A172 (cell line): ENCODE results near the gene BPI. TPM values are rescaled to one million over a fixed set of nuclear protein-coding genes. Genes with fewer than 3 reads are reported as not detected.
A peak's percentile ranks its signal among the peaks of the same experiment; 100 is the strongest.
"Not testable (repeated sequence)": the region's sequence is repeated elsewhere in the genome, so short reads cannot be mapped to it uniquely, and the experiment has no call there.

Experiments
- DNase-seq: peaks from one replicate; pipeline ENCODE4 v3.0.0-alpha.2; 2015; ENCODE audit warnings: low spot score
- total RNA-seq: library from RNA; depleted of rRNA; stranded (reverse); fragments of >200 nt; shearing (Covaris generic); gene quantifications from 2 replicates; pipeline ENCODE4 v1.2.3, GENCODE V29; 2014

BPI gene
- total RNA-seq, 1 experiment from 2014 or later = not detected

DNA sequence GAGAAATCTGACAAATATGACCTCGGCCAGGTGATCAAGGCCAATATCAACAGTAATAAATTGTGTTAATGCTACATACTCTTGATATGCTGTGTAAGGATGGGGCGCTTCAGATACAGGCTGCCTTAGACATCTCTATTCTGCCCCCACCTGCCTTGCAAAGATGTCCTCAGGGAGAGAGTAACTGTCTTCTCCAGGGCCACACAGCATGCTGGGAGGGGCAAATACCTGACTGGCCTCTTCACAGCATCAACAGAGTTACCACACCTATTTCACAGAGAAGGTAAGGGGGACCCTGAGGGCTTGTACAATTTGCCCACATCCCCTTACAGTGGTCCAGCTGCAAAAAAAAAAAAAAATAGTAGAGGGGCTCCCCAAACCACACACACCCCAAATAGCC, 26.3 kb upstream of the BPI start:
- no peak for DNase-seq

DNA sequence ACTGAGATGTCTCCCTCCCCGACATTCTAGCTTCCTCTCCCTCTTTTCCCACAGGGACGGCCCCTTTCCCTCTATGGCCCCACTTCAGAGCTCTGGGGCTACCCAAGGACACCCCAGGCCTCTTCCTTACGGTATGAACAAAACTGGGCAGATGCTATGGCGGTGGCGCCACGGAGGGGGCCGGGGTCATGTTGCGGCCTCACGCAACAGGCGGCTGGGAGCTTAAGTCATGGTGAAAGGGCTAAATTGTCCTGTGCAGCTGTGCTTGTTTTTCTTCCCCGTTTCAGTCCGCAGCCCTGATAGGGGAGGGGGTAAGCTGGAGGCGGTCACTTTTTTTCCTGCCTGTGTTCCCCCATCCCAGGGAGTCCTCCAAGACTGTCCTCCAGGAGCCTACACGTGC, 25.8 kb upstream of the BPI start:
- DNase-seq = no peak

DNA sequence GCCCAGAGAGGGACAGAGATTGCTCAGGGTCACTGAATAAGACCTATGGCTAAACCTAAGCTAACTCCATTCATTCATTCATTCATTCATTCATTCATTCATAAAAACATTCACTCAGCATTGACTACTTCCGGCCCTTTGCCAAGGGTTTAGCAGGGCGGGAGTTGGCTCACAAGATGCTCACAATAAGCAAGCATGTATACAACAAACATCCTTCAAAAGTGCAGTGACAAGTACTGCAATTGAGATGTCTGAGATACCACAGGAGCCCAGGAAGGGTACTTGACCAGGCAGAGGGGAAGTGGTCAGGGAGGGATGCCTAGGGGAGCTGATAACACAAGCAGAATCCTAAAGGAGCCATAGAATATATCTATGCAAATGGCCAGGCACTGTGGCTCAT, 25.2 kb upstream of the BPI start:
- no peak for DNase-seq

DNA sequence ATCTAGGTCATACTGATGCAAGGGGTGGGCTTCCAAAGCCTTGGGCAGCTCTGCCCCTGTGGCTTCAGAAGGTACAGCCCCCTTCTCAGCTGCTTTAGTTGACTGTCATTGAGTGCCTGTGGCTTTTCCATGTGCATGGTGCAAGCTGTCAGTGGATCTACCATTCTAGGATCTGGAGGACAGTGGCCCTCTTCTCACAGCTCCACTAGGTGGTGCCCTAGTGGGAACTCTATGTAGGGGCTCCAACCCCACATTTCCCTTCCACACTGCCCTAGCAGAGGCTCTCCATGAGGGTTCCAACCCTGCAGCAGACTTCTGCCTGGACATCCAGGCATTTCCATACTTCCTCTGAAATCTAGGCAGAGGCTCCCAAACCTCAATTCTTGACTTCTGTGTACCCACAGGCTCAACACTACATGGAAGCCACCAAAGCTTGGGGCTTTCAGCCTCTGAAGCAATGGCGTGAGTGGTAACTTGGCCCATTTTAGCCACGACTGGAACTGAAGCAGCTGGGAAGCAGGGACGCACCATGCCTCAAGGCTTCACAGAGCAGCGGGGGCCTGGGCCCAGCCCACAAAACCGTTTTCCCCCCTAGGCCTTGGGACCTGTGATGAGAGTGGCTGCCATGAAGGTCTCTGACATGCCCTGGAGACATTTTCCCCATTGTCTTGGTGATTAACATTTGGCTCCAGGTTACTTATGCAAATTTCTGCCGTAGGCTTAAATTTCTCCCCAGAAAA, 22.6 kb upstream of the BPI start:
- not testable (repeated sequence) for DNase-seq

DNA sequence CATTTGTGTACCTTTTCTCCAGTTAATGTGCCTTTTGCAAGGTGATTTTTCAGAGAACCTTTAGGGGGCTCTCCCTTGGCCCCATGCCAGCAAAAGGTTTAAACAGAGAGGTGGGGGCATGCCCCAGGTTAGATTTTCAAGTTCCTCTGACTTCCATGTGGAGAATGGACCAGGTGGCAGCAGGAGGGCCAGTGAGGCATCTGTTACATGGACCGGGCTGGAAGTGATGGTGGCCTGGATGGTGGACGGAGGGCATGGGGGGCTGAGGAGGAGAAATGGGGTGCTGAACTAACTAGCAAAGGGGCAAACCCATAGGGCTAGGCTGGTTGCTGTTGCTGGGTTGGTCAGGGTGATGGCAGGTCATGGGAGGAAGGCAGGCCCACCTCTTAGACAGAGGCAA, 20.7 kb upstream of the BPI start:
- DNase-seq = no peak

DNA sequence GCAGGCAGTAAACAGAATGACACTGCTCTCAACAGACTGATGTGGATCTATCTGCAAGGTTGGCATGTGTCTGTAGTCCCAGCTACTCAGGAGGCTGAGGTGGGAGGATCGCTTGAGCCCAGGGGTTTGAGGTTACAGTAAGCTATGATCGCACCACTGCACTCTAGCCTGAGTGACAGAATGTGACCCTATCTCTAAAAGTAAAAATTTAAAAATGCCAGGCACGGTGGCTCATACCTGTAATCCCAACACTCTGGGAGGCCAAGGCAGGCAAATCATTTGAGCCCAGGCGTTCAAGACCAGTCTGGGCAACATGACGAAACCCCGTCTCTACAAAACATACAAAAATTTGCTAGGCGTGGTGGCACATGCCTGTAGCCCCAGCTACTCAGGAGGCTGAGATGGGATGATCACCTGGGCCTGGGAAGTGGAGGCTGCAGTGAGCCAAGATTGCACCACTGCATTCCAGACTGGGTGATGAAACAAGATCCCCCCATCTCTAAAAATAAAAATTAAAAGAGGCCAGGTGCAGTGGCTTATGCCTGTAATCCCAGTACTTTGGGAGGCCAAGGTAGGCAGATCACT, 19.8 kb upstream of the BPI start:
- DNase-seq = not testable (repeated sequence)

DNA sequence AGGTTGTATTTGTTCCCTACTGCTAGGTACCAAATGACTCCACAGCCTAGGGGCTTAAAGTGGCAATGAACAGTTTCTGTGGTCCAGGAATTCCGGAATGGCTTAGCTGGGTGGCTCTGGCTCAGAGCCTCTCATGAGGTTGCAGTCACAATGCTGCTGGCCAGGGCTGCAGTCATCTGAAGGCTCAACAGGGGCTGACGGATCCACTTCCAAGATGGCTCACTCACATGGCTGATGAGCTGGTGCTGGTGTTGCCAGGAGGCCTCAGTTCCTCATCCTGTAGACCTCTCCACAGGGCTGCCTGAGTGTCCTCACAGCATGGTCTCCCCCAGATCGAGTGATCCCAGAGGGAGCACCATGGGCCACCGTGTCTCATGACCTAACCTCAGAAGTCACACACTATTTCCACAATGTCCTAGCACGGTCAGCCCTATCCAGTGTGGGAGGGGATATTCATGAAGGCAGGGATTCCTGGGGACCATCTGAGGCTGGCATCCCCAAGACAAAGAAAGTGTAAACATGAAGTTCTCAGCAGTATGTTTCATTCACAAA, 19.0 kb upstream of the BPI start:
- DNase-seq = no peak

DNA sequence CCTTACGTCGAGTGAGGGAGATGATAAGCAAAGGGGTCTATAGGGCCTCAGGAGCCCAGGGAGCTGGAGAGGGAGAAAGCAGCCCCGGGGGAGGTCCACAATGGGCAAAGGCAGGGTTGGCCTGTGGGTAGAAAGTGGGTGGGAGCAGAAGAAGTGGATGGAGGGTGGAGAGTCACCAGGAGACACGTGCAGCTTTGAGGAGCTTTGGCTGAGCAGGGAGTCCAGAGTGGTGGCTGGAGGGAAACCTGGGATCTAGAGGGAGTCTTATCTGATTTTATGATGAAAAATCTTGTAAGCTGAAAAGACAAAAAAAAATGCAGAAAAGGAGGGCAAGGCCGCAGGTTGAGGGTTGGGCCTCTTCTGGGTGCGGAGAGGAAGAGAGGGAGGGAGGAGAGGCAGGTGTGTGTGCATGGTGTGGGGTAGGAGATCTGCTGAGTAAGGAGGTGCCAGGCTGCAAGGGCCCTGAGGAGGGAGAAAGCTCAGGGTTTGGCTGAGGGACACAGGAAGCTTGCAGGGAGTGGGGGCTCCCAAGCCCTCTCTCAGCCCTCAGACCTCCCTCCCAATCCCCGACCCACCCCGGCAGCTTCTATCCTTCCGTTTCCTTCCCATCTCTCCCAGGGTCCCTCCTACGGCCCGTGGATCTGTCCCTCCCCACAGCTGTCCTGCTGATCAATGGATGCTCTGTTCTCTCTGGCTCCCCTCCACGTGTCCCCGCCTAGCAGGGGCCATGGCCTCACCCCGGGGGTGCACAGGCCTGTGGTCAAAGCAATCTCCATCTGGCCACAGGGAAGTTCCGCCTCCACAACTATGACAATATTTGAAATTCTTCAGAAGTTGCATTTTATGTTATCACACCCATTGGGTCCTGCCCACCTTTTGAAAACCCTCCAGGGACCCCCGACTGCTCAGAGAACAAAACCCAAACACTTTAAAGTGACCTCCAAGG, 17.1 kb upstream of the BPI start:
- DNase-seq = peak; percentile 76

DNA sequence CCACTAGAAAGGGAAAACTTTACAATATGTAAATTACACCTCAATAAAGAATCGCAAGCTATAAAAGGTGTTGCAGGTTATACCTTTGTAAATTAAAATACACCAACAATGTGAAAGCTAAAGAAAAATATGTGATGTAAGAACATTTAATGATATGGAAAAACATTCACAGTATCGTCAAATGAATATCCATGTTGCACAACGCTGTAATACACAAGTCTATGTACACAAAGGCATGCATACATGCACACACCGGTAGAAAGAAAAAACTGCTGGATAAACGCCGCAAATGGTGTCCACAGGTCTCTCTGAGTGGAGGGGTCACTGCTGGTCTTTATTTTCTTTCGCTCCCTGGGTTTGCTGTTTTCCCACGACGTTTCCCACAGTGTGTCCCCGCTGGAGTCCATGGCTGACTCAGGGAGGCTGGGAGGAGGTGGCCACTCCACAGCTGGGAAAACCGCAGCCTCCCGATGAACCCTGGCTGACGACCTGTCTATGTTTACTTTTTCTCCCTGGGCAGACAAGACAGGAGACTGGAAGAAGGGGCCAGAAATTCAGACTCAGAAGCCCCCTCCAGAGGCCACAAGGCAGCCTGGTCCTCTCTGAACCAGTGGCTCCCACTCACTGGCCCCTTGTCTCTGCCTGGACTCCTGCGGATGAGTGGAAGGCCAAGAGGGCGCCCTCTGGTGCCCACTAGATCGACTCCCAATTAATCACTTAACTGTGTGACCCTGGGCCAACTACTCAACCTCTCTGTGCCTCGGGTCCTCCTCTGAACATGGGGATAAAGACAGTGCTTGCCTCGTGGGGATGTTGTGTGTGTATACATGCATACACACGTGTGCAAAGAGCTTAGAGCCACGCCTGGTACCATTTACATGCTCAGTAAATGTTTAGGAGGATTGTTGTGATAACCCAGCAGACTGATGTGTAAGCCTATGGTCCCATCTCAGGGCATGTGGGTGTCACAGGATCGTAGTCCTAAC, 12.8 kb upstream of the BPI start:
- peak; percentile 91 for DNase-seq

DNA sequence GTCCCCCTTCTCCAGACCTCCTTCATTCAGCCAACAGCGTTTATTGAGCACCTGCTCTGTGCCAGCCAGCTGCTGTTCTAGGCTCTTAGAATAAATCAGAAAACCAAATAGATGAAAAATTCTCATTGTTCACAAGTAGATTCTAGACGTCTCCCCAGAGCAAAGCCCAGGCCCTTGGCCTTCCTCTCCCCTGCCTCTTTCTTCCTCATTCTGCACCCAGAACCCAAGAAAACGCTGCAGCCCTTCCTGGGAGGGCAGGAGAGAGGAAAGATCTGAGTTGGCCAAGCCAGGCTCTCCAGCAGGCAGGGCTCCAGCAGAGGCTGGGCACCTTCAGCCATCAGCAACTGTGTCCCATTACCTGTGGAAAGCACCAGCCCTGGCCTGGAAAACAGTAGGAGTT, 12.0 kb upstream of the BPI start:
- DNase-seq = no peak

DNA sequence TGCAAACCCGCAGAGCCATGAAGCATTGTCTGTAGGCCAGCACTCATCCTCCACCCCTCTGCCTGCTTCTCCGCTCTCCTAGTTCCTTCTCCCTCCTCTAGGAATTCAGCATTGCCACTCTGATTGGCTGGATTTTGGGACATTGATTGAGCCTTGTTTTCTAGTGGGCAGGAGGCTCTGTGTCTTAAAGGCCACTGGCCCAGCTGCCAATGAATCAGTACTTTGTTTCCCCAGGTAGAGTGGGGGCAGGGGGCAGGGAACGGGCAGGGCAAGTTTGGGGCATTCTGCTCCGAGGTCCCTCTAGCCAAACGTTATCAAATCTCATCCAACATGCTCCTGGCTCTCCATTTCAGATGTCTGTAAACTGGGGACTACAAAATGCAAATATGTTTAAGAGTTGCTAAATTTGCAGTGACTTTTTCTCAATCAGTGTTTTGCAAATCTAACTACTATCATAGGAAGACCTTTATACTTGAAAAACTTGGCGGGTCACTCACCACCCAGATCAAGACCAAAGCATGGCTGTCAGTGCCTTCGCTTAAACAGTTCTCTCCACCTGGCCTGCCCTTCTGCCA, 10.4 kb upstream of the BPI start:
- DNase-seq = no peak

DNA sequence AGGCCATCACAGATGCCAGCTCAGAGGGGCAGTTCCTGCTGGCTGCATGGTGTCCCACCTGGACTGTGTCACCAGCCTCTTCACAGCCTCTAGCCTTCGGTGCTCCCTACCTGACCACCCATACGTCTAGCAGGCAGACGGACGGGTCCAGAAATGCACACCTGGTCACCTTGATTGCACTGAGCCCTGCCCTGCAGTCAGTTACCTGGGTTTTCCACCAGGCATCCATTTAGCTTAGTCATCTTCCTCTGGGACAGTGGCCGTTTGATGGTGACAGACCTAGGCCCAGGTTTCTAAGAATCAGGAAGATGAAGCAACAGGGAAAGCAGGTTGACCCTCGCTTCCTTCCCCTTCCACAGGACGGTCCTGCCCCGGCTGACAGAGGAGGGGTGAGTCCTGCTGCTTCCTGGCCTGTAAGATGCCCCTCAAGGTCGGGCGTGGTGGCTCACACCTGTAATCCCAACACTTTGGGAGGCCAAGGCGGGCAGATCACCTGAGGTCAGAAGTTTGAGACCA, 9.8 kb upstream of the BPI start:
- DNase-seq = no peak

DNA sequence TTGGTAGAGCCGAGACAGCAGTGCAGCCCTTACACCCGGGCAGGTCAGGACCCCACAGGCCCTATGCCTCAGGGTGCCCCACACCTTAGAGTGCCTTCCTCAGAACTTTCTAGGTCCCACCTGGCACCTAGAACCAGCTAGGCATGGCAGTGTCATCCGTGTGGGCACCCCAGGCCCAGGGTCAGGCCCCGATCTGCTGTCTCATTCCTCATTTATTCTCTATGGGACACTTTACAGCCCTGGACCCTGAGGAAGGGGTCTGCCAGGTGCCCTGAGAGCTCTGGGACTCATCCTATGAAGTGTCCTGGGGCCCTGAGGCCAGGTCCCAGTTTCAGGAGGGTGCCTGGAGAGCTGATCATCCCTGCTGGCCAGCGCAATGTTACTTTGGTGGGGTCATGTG, 8.1 kb upstream of the BPI start:
- no peak for DNase-seq

DNA sequence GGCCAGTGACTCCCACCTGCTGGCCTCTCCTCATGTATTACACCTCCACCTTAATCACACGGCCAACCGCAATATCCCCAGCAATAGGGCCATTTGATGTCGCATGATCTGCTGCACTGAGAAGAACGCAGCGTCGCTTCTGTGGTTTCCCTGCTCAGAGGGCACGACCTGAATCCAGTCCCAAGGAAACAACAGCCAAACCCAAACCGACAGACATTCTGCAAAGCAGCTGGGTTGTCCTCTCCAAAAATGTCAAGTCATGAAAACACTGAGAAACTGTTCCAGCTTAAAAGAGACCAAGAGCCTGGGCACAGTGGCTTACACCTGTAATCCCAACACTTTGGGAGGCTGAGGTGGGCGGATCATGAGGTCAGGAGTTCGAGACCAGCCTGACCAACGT, 7.5 kb upstream of the BPI start:
- DNase-seq = no peak

DNA sequence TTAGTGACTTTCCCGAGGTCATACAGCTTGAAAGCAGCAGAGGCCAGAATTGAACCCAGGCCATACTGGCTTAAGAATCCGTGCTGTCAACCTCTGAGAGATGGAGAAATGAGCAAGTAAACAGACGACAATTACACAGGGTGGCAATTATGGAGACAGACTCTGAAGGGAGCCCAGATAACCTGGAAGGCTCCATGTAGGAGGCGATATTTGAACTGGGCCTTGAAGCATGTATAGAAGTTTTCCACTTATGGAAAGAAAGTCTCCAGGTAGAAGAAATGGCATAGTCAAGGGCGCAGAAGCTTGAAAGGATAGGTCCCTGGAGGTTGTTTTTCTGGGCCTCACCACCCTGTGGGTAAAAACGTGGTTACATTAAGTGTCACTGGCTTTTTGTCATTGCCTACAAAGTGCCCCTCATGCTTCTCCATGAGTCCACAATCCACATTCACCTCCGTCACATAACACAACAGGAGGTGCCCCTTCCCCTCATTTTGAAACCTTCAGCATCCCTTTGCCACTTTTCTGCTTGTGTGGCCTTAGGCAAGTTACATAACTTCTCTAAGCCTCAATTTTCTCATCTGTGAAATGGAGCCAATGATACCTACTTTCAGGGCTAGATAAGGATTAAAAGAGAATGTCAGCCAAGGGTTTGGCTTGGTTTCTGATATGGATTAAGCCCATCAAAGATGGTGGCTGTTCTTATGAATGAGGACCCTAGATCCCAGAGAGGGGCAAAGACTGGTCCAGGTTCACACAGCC, 5.9 kb upstream of the BPI start:
- DNase-seq = no peak

DNA sequence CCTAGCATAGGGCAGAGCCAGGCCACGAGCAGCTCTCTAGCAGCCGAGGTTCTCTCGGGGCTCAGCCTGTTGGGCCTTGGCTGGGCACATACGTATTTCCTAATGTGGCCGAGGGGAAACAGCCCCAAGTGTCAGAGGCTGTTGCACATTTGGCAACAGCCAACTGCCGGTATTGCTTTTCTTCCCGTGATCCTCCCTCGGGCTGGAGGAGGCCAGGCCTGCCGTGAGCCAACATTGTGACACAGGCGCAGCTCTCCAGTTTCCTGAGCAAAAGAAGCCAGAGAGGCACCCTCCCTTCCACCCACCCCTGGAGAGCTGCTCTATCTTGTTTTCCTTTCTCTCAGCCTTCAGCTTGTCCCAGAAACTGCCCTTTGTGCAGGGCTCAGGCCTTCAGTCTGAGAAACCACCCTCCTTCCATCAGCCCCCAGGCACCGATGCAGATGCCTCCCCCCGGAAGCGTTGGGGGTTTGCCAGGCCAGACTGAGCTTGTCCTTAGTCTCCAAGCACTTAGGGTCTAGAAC, 5.1 kb upstream of the BPI start:
- DNase-seq = no peak

DNA sequence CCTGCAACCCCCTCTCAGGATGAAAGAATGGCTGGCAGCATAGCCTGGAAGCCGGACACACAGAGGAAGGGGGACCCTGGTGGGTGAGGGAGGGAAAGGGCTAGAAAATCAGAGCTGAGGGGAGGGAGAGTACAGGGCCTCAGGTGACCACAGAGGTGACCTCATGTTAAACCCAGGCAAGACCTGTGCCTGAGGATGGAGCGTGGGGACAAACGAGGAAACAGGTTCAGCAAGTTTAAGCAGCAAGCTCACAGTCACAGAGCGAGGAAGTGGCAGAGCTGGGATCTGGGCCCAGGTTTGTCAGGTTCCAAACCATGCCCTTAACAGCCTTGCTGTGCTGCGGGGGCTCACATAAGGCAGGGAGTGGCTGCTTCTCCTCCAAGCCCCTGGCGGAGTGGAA, 4.0 kb upstream of the BPI start:
- DNase-seq = no peak

DNA sequence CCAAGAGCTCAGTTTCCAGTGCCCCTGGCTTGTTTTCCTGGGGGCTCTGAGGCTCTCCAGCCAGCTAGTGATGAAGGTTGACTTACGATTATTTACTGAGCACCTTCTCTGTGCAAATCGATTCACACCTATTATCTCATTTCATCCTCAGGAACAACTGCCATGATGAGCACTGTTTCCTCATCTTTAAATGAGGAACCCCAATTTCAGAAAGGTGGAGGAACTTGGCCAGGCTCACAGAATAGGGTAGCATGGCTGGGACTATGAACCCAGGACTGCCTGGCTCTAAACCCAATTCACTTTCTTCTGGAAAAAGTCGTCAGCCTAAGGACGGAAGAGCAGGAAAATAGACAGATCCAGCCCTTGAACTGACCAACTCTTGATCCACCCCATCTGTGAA, 3.5 kb upstream of the BPI start:
- DNase-seq = no peak

DNA sequence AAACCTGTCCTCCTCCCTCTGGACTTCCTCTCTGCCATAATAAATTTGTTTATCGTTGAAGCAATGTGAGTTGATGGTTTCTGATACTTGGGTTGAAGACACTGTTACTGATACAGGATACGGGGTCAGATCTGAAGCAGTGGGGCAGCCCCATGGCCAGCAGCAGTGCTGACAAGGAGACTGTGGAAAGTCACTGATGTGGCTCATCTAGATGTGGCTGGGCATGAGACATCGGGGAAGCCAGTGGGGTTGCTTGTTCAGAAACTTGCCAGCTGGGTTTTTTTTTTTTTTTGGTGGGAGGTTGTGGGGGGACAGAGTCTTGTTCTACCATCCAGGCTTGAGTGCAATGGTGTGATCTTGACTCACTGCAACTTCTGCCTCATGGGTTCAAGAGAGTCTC, 2.6 kb upstream of the BPI start:
- no peak for DNase-seq

DNA sequence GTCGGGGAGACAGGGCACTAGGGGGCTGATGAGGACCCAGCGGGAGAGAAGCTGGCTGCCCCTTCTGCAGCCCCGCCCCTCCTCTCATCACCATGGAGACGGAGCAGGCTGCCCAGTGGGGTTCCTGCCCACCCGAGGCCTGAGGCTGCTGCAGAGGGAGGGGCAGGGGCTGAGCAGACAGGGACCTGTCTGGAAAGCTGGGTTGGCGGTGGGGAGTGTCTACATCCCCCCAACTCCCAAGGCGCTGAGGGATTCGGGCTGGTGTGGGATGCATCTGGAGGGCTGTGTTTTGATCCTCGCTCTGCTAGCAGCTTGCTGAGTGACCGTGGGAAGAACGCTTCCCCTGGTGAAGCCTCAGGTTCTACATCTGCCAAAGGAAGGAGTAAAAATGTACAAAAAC, 1.2 kb upstream of the BPI start:
- no peak for DNase-seq
